RWPE2 (cell line): ENCODE measurements around the gene HNRNPU.

Source experiments
- ATAC-seq: fragments of 200-7000 bp; cut with Tn5 transposase; 3 replicates; pipeline ENCODE4 v1.9.1; 2021; ENCODE audit warnings: low read depth
- DNase-seq: peaks from one replicate; pipeline ENCODE4 v3.0.0-alpha.2; 2020; ENCODE audit warnings: low spot score
- H3K27ac ChIP-seq: fragments of 450-650 bp; 2 replicates; pipeline ENCODE4 v1.5.1; 2017; ENCODE audit warnings: mild to moderate bottlenecking; ENCODE audit not compliant: poor library complexity, severe bottlenecking
- H3K27me3 ChIP-seq: fragments of 250-450 bp; sonication (Bioruptor Pico); 2 replicates; pipeline ENCODE4 v1.5.1; 2021; ENCODE audit warnings: mild to moderate bottlenecking, moderate library complexity; ENCODE audit not compliant: insufficient read depth, poor library complexity, severe bottlenecking
- H3K36me3 ChIP-seq: fragments of 250-450 bp; sonication (Bioruptor Pico); 2 replicates; pipeline ENCODE4 v1.5.1; 2020; ENCODE audit warnings: low read depth, mild to moderate bottlenecking, moderate library complexity
- H3K4me1 ChIP-seq: fragments of 250-450 bp; sonication (Bioruptor Pico); 2 replicates; pipeline ENCODE4 v1.5.1; 2021; ENCODE audit warnings: mild to moderate bottlenecking, moderate library complexity; ENCODE audit not compliant: insufficient read depth, poor library complexity, severe bottlenecking
- H3K4me3 ChIP-seq: fragments of 250-450 bp; sonication (Bioruptor Pico); 2 replicates; pipeline ENCODE4 v1.5.1; 2021; ENCODE audit warnings: mild to moderate bottlenecking, moderate library complexity; ENCODE audit not compliant: severe bottlenecking
- H3K9me3 ChIP-seq: fragments of 250-450 bp; sonication (Bioruptor Pico); 2 replicates; pipeline ENCODE4 v1.5.1; 2021; ENCODE audit warnings: mild to moderate bottlenecking, moderate library complexity; ENCODE audit not compliant: severe bottlenecking
- CTCF ChIP-seq: fragments of 450-650 bp; IDR thresholded peaks from one replicate; pipeline ENCODE4 v1.5.1; 2017; ENCODE audit warnings: mild to moderate bottlenecking, moderate library complexity; ENCODE audit not compliant: poor library complexity, severe bottlenecking

The HNRNPU gene

GRCh38 chr1:244815600-244816099 is 48.7 kb downstream of the HNRNPU start:
- H3K4me3 ChIP-seq = no peak overlapping the region
- TF ChIP-seq CTCF = no peak
- ATAC-seq (no peak), DNase-seq (no peak)
- H3K4me1 ChIP-seq = no peaks in the 10 kb centered on the region
- no peak overlapping the region for H3K27ac ChIP-seq
- H3K36me3 ChIP-seq = no peaks in the 10 kb centered on the region
- no peaks in the 10 kb centered on the region for H3K27me3 ChIP-seq
- no peaks in the 10 kb centered on the region for H3K9me3 ChIP-seq

GRCh38 chr1:244813327-244813726 is 51.0 kb downstream of the HNRNPU start:
- no peak for TF ChIP-seq CTCF
- no peak for ATAC-seq
- Histone ChIP-seq H3K27me3 (no peaks in the 10 kb centered on the region), H3K36me3 (no peaks in the 10 kb centered on the region), H3K27ac (no peak overlapping the region), H3K9me3 (no peaks in the 10 kb centered on the region), H3K4me1 (no peaks in the 10 kb centered on the region), H3K4me3 (no peak overlapping the region)
- DNase-seq = no peak

GRCh38 chr1:244810221-244810620 is 54.1 kb downstream of the HNRNPU start:
- H3K36me3 ChIP-seq = no peaks in the 10 kb centered on the region
- ATAC-seq = no peak
- DNase-seq = no peak
- H3K9me3 ChIP-seq = no peaks in the 10 kb centered on the region
- no peak overlapping the region for H3K4me3 ChIP-seq
- H3K27me3 ChIP-seq = no peaks in the 10 kb centered on the region
- no peak overlapping the region for H3K27ac ChIP-seq
- H3K4me1 ChIP-seq = no peaks in the 10 kb centered on the region
- no peak for TF ChIP-seq CTCF

GRCh38 chr1:244807138-244807537 is 57.2 kb downstream of the HNRNPU start:
- no peaks in the 10 kb centered on the region for H3K27me3 ChIP-seq

More at GRCh38 chr1:244807138-244807537, 57.2 kb downstream of the HNRNPU start:
- DNase-seq (no peak), ATAC-seq (no peak)
- H3K36me3 ChIP-seq = no peaks in the 10 kb centered on the region
- no peaks in the 10 kb centered on the region for H3K4me1 ChIP-seq
- H3K27ac ChIP-seq = no peak overlapping the region
- H3K9me3 ChIP-seq = no peaks in the 10 kb centered on the region
- H3K4me3 ChIP-seq = no peak overlapping the region
- no peak for TF ChIP-seq CTCF
